Coronary artery (tissue), 2 donors: Measurements from ENCODE around the gene STK26.

Source experiments
- DNase-seq: peaks from one replicate; pipeline ENCODE4 v3.0.0-alpha.2; 2017; ENCODE audit warnings: low spot score
- H3K27ac ChIP-seq, 2 donors: fragments of 200-600 bp; sonication (generic); one replicate each; pipeline ENCODE4 v1.5.1; 2016 to 2019
- H3K4me3 ChIP-seq: fragments of 200-600 bp; sonication (generic); 2 replicates; pipeline ENCODE4 v1.5.1; 2016; ENCODE audit warnings: mild to moderate bottlenecking, moderate library complexity
- TF ChIP-seq, protein P1 (sequence below): fragments of 200-600 bp; sonication (generic); IDR thresholded peaks from one replicate; pipeline ENCODE4 v1.5.1; 2019; ENCODE audit warnings: antibody characterized with exemption

The STK26 gene

GRCh38 chrX:132077414-132077813, 54.3 kb downstream of the STK26 start:
- Histone ChIP-seq H3K4me3 (no peak overlapping the region), H3K27ac (no peak overlapping the region)
- no peak for DNase-seq
- TF ChIP-seq, protein P1, sequence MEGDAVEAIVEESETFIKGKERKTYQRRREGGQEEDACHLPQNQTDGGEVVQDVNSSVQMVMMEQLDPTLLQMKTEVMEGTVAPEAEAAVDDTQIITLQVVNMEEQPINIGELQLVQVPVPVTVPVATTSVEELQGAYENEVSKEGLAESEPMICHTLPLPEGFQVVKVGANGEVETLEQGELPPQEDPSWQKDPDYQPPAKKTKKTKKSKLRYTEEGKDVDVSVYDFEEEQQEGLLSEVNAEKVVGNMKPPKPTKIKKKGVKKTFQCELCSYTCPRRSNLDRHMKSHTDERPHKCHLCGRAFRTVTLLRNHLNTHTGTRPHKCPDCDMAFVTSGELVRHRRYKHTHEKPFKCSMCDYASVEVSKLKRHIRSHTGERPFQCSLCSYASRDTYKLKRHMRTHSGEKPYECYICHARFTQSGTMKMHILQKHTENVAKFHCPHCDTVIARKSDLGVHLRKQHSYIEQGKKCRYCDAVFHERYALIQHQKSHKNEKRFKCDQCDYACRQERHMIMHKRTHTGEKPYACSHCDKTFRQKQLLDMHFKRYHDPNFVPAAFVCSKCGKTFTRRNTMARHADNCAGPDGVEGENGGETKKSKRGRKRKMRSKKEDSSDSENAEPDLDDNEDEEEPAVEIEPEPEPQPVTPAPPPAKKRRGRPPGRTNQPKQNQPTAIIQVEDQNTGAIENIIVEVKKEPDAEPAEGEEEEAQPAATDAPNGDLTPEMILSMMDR, result no peak

- TF ChIP-seq, protein P1, result no peak
- Histone ChIP-seq H3K4me3 (no peak overlapping the region), H3K27ac (no peak overlapping the region)
- no peak for DNase-seq
Observed at GRCh38 chrX:132077912-132078311, 54.8 kb downstream of the STK26 start.

- no peak for DNase-seq
- TF ChIP-seq, protein P1, result no peak
- Histone ChIP-seq H3K27ac (no peak overlapping the region), H3K4me3 (no peak overlapping the region)
Observed at GRCh38 chrX:132085786-132086185, 62.7 kb downstream of the STK26 start.

DNA sequence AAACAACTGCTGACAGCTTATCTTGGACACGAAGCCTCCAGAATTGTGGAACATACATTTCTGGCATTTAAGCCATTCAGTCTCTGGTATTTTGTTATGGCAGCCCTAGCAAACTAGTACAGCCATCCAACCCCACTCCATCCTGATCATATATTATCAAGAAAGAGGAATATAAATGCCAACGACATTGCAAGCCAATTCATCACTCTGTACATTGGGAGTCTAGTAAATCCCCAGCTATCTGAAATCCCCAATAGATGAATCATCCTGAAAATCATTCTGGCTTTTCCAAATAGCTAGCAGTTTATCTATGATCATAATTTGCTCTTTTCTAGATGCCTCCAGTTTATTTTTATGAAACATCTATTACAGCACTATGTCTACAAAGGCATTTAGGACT, 63.6 kb downstream of the STK26 start:
- Histone ChIP-seq H3K27ac (no peak overlapping the region), H3K4me3 (no peak overlapping the region)
- TF ChIP-seq, protein P1, result no peak
- no peak for DNase-seq

- no peak overlapping the region for H3K4me3 ChIP-seq
- no peak for DNase-seq
- TF ChIP-seq, protein P1, result no peak
- no peak overlapping the region for H3K27ac ChIP-seq
Observed at GRCh38 chrX:132088864-132089263, 65.8 kb downstream of the STK26 start.

- no peak for DNase-seq
- TF ChIP-seq, protein P1, result no peak
- Histone ChIP-seq H3K4me3 (no peak overlapping the region), H3K27ac (no peak overlapping the region)
Observed at GRCh38 chrX:132090403-132091159, 67.5 kb downstream of the STK26 start.

DNA sequence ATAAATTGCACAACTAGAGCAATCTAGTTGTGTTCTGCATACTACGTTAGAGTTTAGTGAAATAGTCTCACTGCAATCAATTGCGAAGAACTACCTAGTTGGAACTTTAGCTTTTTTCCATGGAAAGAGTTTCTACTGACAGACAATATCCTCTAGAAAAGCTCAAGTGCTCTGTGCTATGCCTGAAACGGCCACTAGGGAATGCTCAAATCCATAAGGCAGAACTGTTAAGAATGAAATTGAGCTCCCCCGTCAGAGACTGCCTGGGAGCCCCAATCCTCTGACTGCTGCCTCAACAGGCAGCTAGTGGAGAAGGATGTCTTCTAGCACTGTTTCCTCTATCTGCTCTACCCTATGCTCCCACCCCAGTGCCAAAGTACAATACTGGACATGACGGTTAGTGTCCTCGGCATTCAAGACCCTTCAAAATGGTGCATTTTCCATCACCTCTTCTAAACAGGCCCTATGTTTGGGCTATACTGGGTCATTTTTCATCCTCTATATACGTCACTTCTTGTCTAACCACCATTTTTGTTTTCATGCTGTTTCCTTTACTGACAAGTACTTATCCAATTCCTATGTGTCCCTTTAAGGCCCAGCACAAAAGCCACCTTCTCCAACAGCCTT, 69.5 kb downstream of the STK26 start:
- TF ChIP-seq, protein P1, result peak; percentile 46
- DNase-seq, result no peak

More for the DNA sequence above, 69.5 kb downstream of the STK26 start:
- Histone ChIP-seq H3K27ac (no peak overlapping the region), H3K4me3 (no peak overlapping the region)
